ENCODE measurements around the gene RYR2.

GRCh38 chr1:237306726-237307125, 264.7 kb downstream of the RYR2 start:
- TF ChIP-seq POLR2AphosphoS5 (IDR thresholded peaks at IDR 0.05), result no peak
- no peak for TF ChIP-seq CTCF (IDR thresholded peaks at IDR 0.05)
